Stimulated activated CD8-positive, alpha-beta memory T cell treated with anti-CD3 and anti-CD28 coated beads, Interleukin-4, amount 100 ng/mL, for 48 hours (primary cell): ENCODE results near the gene BMP6.
A peak's percentile ranks its signal among the peaks of the same experiment; 100 is the strongest.

ENCODE experiments used
- DNase-seq: peaks from one replicate; pipeline ENCODE4 v3.0.0-alpha.2; 2020

The BMP6 gene

DNA sequence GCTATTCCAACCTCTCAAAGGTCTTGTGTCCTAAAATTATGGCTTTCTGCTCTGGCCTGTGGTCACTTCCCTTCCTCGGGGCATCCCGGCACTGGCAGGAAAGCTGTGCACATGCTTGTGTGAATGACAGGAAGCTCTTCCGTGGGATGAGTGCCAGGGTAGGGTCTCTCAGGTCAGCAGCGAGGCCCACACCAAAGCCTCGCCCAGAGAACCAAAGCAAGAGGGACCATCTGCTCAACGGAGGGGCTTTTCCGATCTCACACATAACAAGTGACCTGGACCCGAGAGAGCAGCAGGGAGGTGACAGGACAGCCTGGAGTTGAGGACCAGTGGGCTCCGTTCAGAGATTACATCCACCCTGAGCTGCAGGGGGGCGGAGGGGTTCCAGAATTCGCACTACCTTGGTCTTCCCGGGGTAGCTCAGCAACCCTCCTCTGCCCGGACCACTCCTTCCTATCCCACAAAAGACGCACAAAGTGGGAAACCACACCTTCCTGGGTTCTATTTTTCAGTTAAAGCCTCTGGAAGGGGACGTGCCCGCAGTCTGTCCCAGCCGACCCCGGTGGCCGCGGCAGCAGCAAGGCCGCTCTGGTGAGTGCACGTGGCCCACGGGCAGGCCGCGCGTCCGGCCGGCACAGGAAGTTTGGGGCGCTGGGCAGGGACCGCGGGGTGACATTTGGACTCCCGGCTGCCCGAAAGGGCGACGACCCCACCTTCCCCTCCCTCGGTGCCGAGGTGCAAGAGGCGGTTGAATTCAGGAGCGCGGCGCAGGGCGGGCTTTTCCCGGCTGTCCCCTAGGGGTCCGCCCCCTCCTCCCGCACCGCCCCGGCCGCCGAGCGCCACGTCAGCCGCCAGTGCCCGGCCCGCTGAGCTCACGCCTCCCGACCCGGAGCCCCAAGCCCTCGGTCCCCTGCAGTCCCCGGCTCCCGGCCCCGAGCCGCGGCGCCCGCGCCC, 183.7 kb downstream of the BMP6 start:
- peak; percentile 72 for DNase-seq

DNA sequence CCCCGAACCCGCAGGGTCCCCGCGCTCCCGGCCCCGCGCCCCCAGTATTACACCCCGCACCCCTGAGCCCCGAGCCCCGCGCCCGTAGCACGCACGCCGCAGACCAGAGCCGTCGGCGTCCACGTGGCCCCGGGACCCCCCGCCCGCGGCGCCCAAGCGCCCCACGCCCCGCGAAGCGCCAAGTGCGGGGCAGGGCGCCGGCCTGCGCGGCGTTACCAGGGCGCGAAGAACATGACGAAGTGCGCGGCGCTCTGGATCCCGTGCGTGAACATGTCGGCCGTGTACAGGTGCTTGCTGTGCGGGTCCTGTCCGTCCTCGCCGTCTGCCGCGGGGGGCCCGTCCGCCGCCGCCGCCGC, 184.4 kb downstream of the BMP6 start:
- no peak for DNase-seq

DNA sequence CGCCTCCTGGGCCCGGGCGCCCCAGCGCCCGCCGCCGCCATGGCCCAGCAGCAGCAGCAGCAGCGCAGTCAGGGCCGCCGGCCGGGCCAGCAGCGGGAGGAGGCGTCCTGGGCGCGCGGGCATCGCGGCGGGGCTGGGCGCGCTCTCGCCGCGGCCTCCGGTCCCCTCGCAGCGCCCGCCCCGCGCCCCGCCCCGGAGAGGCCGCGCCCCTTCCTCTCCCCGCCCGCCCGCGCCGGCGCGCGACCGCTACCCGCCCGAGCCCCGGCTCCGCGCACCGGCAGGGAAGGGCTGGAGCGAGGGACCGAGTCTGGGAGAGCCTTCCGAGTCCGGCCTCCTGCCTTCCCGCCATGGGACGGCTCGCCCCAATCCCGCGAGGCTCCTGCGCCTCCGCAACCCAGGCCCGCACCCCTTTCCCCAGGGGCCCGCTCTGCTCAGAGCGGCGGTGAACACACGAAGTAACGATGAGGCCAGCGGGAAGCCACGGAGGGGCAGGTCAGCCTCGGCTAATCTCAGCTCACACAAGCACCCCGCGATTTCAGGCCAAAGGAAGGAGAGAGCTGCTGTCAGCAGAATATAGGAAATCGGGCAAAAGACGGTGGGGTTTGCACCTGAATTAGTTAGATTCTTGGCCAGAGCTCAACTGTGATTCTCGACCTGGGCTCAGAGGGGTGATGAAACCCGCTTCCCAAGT, 184.9 kb downstream of the BMP6 start, which contains the start of gene TXNDC5:
Gene TXNDC5, minus strand, starts transcription at position 135 of the 691 bp plus-strand sequence. Its CDS starts 12 bp downstream, at position 123.
- DNase-seq = peak; percentile 83

DNA sequence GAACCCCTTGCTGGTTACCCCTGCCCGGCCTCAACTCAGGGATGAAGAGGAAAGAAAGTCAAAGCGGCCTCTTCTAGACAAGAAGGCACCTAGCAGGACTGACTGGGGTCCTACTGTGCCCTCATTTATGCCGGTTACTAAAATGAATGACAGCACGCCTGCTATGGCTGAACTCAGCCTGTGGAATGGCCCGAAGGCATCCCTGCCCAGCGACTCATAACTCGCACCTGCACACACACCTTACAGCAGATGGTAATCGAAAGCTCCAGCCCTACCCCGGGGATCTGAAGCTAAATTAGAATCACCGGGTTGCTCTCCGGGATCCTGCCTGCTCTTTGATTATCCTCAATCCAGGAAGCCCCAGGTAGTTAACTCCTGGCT, 185.4 kb downstream of the BMP6 start:
- DNase-seq = no peak

DNA sequence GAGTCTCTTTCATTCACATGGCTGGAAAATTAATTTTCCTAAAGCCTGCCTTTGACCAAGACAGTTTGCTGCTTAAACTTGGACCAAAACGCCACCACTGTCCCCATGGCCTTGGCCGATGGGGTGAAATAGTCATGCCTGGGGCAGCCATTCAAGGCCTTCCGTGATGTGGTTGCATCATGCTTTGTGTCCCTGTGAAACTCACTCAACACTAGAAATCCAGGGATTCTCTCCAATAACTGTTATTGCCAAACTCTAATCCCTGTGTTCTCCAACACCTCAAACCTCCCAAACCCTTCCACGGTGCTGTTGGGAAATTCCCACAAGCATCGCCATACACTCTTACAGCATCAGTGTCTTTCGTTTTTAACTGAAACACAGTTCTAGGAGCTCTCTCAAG, 186.1 kb downstream of the BMP6 start:
- DNase-seq = no peak

DNA sequence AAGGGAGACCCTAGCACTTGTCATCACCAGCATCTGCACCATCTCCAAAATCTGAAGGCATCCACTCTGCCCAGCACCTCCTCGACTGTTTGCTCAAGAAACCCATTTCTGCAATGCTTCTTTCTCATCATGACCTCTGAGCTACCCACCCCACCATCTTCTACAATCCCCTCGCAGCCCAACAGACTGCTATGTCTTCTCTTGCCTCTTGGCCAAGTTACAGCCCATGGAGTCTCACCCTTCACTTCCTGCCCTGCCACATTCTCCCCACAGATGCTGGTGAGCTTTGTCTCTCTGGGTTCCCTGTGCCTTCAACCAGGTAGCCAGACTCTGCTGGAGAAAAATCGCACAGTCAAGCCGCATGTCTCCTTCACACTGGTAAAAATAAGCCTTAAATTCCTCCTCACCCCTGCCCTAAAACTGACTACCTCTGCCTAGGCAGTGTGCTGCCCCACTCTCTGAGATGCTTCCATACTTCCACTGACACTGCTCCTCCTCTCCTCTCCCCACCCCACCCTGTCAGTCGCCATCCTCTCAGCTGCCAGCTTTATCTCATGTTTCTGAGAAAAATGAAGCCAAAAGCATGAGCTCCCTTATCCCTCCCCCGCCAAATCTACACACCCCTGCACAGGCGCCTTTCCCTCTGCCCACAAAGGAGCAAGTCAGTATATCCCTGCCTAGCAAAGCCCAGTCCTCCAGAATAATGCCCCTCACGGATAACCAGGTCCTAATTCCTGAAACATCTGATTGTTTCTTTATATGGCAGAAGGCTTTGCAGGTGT, 187.0 kb downstream of the BMP6 start:
- DNase-seq = no peak

DNA sequence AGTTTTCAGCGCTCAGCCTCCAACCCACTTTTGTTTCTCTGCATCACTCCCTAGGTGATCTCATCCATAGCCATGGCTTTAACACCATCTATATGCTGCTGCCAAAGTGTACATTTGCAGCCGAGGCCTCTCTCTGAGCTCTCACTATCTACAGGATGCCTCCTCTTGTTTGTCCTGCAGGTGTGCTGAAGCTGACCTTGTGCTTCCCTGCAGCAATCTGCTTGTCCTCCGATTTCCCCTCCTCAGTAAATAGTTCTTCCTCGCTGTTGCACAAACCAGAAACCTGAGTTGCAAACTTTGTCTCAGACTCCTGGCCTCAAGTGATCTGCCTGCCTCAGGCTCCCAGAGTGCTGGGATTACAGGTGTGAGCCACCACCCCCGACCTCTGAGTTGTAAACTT, 188.4 kb downstream of the BMP6 start:
- DNase-seq = no peak

DNA sequence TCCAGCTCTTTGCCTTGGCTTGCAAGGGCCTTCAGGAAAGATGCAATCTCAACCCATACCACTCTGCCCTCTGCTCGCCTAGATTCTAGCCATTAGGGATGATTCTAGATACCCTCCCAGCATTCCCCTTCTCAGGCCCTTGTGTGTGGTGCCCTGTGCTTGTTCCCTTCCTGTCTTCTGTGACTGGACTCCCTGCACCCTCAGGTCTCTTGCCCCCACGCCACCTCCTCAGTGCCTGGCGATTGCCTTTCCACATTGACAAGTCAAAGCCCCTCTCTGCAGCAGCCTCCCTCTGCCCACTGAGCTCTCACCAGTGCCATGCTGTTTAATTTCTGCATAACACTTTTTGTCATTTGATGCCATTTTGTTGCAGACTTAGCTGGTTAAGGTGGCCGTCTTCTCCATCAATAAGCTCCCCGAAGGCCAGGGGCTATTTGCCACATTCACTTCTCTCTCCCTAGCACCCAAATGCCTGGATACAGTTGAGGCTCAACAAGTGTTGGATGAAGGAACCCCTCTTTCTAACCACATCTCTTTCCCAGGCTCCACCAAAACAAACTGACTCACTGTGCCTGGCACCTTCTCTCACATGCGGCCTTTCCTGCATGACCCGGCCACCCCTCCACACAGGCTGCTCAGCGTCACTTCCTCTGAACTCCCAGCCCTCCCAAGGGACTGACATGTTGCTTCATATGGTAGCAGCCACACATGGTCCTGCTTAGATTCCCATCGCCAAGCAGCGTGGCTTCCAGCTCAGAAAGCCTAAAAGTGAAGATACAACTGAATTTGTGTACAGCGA, 189.3 kb downstream of the BMP6 start:
- DNase-seq = no peak

DNA sequence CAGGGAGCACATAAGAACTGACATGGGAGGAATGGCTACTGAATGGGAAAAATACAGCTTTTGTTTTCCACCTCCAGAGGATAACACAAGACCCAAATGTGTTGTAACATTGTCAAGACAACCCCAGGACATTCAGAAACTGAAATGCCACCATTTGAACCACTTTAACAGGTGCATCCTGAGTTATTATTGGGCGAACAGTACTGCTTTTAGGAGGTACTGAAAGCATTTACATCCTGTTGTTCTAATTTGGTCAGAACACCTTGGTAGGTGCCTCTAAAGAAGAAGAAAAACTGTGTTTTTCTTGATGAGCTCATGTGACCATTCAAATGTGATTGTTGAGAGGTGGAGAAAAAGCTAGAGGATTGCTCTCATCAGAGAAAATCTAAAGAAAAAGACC, 191.1 kb downstream of the BMP6 start:
- DNase-seq = no peak

DNA sequence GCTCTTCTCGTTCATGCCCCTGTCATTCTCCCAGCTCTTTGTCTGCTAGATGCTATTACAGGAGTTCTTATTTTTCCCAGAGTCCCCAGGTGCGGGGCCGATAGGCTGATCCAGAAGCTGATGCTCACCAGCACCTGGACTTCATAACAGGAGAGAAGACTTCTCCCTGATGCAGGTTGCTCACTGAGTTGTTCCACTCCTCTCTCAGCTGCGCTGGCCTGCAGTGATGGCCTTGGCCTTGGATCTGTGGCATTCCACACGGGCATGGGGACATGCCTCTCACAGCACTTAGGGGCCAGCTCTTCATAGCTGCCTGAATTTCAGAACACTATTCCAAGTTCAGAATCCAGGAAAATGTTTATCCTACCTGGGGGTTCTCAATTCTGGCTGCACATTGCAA, 191.8 kb downstream of the BMP6 start:
- DNase-seq = no peak

DNA sequence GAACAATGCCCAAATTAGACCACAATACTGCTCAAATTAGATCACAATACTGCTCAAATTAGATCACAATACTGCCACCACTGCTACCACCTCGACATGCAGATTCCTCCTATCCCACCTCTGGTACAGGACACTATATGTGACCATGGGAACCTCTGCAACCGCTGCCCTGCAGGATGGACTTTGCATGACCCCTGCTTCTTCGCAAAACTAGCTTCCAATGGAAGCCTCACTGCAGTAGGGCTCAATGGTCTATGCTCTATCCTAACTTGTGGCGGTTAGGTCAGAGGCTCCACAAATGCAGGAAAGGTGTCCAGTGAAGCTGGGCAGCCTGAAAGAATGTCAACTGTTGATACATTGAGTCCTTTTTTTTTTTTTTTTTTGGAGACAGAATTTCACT, 192.5 kb downstream of the BMP6 start:
- no peak for DNase-seq

DNA sequence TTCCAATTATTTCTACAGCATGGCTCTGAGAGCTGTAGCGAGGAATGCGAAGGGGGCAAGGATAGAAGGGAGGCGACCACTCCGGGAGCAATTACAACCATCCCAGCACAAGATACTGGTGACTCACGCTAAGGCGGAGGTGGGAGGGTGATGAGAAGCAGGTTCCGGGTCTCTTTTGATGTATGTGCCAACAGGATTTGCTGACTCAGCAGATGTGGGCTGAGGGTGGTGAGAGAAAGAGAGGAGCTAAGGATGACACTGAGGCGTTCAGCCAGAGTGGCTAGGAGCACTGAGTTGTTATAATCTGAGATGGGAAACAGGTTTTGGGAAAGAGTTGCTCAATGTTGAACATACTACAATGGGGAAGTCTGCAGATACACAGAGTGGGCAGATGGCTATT, 194.0 kb downstream of the BMP6 start:
- DNase-seq = peak; percentile 52

DNA sequence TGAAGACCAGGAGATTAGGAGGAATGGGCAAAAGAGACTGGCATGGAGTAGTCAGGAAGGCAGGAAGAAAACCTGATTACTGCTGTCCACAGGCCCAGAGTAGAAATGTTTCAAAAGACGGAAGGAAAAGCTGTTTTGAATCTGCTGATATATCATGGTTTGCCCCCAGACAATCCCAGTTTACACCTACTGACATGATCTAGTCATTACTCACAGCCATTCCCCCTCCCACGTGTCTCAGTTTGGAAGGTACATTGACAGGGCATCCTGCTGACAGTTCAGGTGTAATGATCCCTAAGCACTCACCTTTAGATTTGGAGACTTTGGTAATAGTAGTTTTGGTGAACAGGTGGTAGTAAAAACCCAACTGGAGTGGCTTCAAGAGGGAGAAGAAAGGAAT, 194.5 kb downstream of the BMP6 start:
- no peak for DNase-seq

DNA sequence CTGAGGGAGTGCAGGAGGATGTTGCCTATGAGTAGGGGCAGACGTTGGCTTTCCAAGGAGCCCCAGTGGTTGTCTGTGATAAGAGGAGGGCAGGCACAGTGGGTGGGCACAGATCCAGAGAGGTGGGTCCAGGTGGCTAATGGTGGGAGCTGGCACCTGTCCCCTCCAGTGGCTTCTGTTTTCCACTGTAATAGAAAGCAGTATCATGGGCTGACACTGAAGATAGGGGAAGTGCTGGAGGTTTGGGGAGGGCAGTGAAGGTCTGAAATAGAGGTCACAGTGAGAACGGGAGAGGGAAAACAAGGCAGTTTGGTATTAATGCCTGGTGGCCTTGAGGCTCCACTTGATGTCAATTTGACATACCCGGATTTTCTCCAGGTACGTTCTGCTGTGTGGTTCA, 195.1 kb downstream of the BMP6 start:
- no peak for DNase-seq

DNA sequence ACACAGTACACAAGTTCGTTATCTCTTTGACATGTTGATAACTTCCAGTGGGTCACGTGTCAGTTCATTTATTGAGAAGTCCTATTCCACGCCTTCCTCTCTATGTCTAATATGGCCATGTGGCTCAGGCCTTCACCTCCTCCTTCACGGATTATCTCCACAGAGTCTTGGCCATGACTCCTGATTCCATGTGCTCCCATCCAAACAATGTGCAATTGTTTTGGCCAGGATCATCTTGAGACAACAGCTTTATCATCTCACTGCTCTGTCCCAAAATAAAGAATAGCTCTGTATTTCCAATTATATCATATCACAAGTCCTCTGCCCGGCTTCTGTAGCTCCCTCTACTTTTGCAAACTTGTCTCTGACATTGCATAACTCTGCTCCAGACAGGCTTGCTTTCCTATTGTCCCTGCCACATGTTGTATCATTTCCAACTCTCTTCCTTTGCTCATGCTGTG, 195.8 kb downstream of the BMP6 start:
- no peak for DNase-seq

DNA sequence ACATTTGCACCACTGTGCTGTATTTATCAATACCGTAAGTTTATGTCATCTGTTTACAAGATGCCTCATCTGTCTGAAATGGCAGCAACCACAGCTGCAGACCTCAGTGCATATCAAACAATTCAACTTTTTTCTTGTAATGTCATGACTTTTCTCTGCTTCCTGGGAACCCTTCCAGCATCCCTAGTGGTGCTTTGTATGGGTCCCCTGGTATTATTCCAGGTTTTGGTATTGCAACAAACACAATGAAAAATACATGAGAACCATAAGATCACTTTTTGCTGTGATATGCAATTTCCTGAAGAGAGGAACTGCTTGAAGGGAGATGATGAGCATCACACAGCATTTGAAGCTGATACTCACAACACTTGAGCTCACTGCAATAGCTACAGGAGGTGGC, 196.7 kb downstream of the BMP6 start:
- DNase-seq = no peak

DNA sequence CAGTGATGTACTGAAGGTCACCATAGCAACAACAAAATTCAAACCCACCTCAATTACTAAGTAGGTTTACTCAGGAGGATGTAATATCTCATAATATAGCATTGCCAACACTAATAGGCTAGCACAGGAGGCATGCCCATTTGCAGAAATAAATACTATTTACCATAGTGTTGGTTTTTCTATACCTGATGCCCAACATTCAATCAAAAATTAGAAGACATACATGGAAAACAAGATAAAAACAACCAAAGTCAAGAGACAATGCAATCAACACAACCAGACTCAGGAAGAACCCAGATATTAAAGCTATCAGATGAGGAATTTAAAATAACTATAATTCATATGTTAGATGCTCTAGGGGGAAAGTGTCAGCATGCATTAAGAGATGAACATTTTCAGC, 199.0 kb downstream of the BMP6 start:
- DNase-seq = no peak
